GM23338 (cell line): Measurements from ENCODE around the gene FMO2. TPM values are rescaled to one million over a fixed set of nuclear protein-coding genes. Genes with fewer than 3 reads are reported as not detected.

Source experiments
- ATAC-seq: fragments of 200-7000 bp; cut with Tn5 transposase; 3 replicates; pipeline ENCODE4 v1.9.1; 2020
- DNase-seq: peaks from one replicate; pipeline ENCODE4 v3.0.0-alpha.2; 2015; ENCODE audit warnings: low spot score
- H2AFZ ChIP-seq: fragments of 200-600 bp; sonication (generic); 2 replicates; pipeline ENCODE4 v1.8.0; 2016; ENCODE audit warnings: antibody characterized with exemption, mild to moderate bottlenecking, moderate library complexity
- H3F3A ChIP-seq: fragments of 200-600 bp; sonication (generic); replicated peaks from 2 replicates; pipeline ENCODE4 v1.8.0; 2017; ENCODE audit warnings: antibody characterized with exemption, mixed run types, low read depth
- H3K27ac ChIP-seq: fragments of 200-600 bp; sonication (generic); 2 replicates; pipeline ENCODE4 v1.6.1; 2016; ENCODE audit warnings: low read depth
- H3K27me3 ChIP-seq: fragments of 200-600 bp; sonication (generic); 2 replicates; pipeline ENCODE4 v1.8.0; 2016; ENCODE audit warnings: mild to moderate bottlenecking, mixed run types, moderate library complexity; ENCODE audit not compliant: insufficient read depth
- H3K36me3 ChIP-seq: fragments of 200-600 bp; sonication (generic); 2 replicates; pipeline ENCODE4 v1.8.0; 2016; ENCODE audit warnings: mild to moderate bottlenecking; ENCODE audit not compliant: insufficient read depth
- H3K4me1 ChIP-seq: fragments of 200-600 bp; sonication (generic); 2 replicates; pipeline ENCODE4 v1.8.0; 2016; ENCODE audit warnings: mild to moderate bottlenecking, moderate library complexity; ENCODE audit not compliant: insufficient read depth
- H3K4me2 ChIP-seq: fragments of 200-600 bp; sonication (generic); 2 replicates; pipeline ENCODE4 v1.7.1; 2017; ENCODE audit warnings: mixed run types
- H3K4me3 ChIP-seq: fragments of 200-600 bp; sonication (generic); 2 replicates; pipeline ENCODE4 v1.6.1; 2016; ENCODE audit warnings: mixed run types
- H3K79me2 ChIP-seq: fragments of 200-600 bp; sonication (generic); replicated peaks from 2 replicates; pipeline ENCODE4 v1.8.0; 2017; ENCODE audit warnings: mild to moderate bottlenecking; ENCODE audit not compliant: insufficient read depth
- H3K9me2 ChIP-seq: fragments of 200-600 bp; sonication (generic); 2 replicates; pipeline ENCODE4 v1.8.0; 2017; ENCODE audit not compliant: insufficient read depth
- H4K20me1 ChIP-seq: fragments of 200-600 bp; sonication (generic); replicated peaks from 2 replicates; pipeline ENCODE4 v1.8.0; 2017; ENCODE audit warnings: mild to moderate bottlenecking; ENCODE audit not compliant: insufficient read depth
- H3K27ac Mint-ChIP-seq: 2 replicates; pipeline ENCODE4 v1.8.0; 2020; ENCODE audit warnings: inconsistent platforms, mild to moderate bottlenecking, moderate library complexity, mixed read lengths
- H3K27me3 Mint-ChIP-seq: 3 replicates; pipeline ENCODE4 v1.8.0; 2022; ENCODE audit warnings: low read depth, mild to moderate bottlenecking, moderate library complexity, mixed read lengths, inconsistent platforms; ENCODE audit not compliant: insufficient read depth, poor library complexity
- H3K36me3 Mint-ChIP-seq: 3 replicates; pipeline ENCODE4 v1.8.0; 2021; ENCODE audit warnings: low read depth, mild to moderate bottlenecking, inconsistent platforms, moderate library complexity, mixed read lengths
- H3K4me1 Mint-ChIP-seq: 3 replicates; pipeline ENCODE4 v1.8.0; 2020; ENCODE audit warnings: mild to moderate bottlenecking, inconsistent platforms, mixed read lengths
- H3K4me3 Mint-ChIP-seq: 3 replicates; pipeline ENCODE4 v1.8.0; 2021; ENCODE audit warnings: moderate library complexity, mild to moderate bottlenecking, inconsistent platforms, mixed read lengths
- H3K9me3 Mint-ChIP-seq: 3 replicates; pipeline ENCODE4 v1.8.0; 2020; ENCODE audit warnings: moderate library complexity, mild to moderate bottlenecking, inconsistent platforms, mixed read lengths
- CTCF ChIP-seq, 2 experiments: fragments of 200-600 bp in 1 of 2; sonication (generic) in 1 of 2; conservative IDR thresholded peaks; 2 replicates each; pipeline versions ENCODE4 v1.5.1 to v1.6.1; 2016 to 2017; ENCODE audit warnings: antibody characterized with exemption in 2 of 2, low read depth in 2 of 2, mild to moderate bottlenecking in 2 of 2, moderate library complexity in 1 of 2
- ETS1 ChIP-seq: IDR thresholded peaks from 2 replicates; pipeline ENCODE4 v1.6.1; 2016; ENCODE audit warnings: antibody characterized with exemption
- EZH2 ChIP-seq: fragments of 200-600 bp; sonication (generic); IDR thresholded peaks from one replicate; pipeline ENCODE4 v1.8.0; 2017; ENCODE audit warnings: antibody characterized with exemption, mild to moderate bottlenecking, low read depth; ENCODE audit not compliant: unreplicated experiment
- EZH2phosphoT487 ChIP-seq: fragments of 200-600 bp; sonication (generic); IDR thresholded peaks from one replicate; pipeline ENCODE4 v1.8.1; 2018; ENCODE audit warnings: antibody characterized with exemption; ENCODE audit not compliant: unreplicated experiment
- JUNB ChIP-seq: IDR thresholded peaks from one replicate; pipeline ENCODE4 v1.6.1; 2016; ENCODE audit warnings: antibody characterized with exemption; ENCODE audit not compliant: unreplicated experiment
- NANOG ChIP-seq: IDR thresholded peaks from 2 replicates; pipeline ENCODE4 v1.6.1; 2016; ENCODE audit warnings: antibody characterized with exemption, borderline replicate concordance
- REST ChIP-seq: IDR thresholded peaks from one replicate; pipeline ENCODE4 v1.6.1; 2018; ENCODE audit warnings: antibody characterized with exemption; ENCODE audit not compliant: unreplicated experiment
- STAT1 ChIP-seq: IDR thresholded peaks from one replicate; pipeline ENCODE4 v1.6.1; 2016; ENCODE audit warnings: antibody characterized with exemption; ENCODE audit not compliant: unreplicated experiment
- ZNF114 ChIP-seq: fragments of 250-450 bp; sonication (Bioruptor Pico); IDR thresholded peaks from 2 replicates; pipeline ENCODE4 v1.5.0; 2020; ENCODE audit warnings: mild to moderate bottlenecking, moderate library complexity
- ZNF331 ChIP-seq: fragments of 250-450 bp; sonication (Bioruptor Pico); IDR thresholded peaks from 2 replicates; pipeline ENCODE4 v1.5.0; 2020; ENCODE audit warnings: low read depth, mild to moderate bottlenecking, moderate library complexity
- polyA plus RNA-seq: library from polyadenylated mRNA; unstranded; fragments of >200 nt; fragmentation: Nextera tagmentation; extraction: Ambion mirVana; gene quantifications from 2 replicates; pipeline ENCODE4 v1.2.1, GENCODE V29; 2016
- total RNA-seq: library from RNA; depleted of rRNA; stranded (reverse); fragments of >200 nt; shearing (Covaris generic); gene quantifications from 2 replicates; pipeline ENCODE4 v1.2.3, GENCODE V29; 2014

The FMO2 gene
- total and polyA plus RNA-seq, 2 experiments from 2014 or later, result 0.31 TPM; not detected in 1

GRCh38 chr1:171160639-171161354 is 24.3 kb upstream of the FMO2 start:
- Mint-ChIP-seq H3K4me3 (no peak overlapping the region), H3K36me3 (no peaks in the 10 kb centered on the region), H3K27ac (peak overlapping the region; percentile 5; the same call in 1 of the 2 replicates), H3K4me1 (peaks cover 11% of the 10 kb centered on the region), H3K9me3 (no peaks in the 10 kb centered on the region), H3K27me3 (no peaks in the 10 kb centered on the region)
- no peaks in the 10 kb centered on the region for H3K27me3 ChIP-seq
- no peaks in the 10 kb centered on the region for H3K36me3 ChIP-seq
- ATAC-seq, result peak; percentile 34; the same call in 1 of the 3 replicates
- H2AFZ ChIP-seq, result no peak overlapping the region
- peak; percentile 14 for DNase-seq
- H3K9me2 ChIP-seq, result no peaks in the 10 kb centered on the region
- no peak overlapping the region for H3K27ac ChIP-seq
- H3K79me2 ChIP-seq, result no peaks in the 10 kb centered on the region
- peaks cover 13% of the 10 kb centered on the region; the same call in 1 of the 2 replicates for H3K4me1 ChIP-seq
- H3F3A ChIP-seq, result no peaks in the 10 kb centered on the region
- no peaks in the 10 kb centered on the region for H4K20me1 ChIP-seq
- no peak overlapping the region for H3K4me3 ChIP-seq
- TF ChIP-seq CTCF (conservative IDR thresholded peaks at IDR 0.05; ENCODE audit: low read depth in 2 of 2), result no peak
- TF ChIP-seq STAT1, result no peak
- no peak for TF ChIP-seq EZH2phosphoT487
- no peak for TF ChIP-seq REST
- no peak for TF ChIP-seq ZNF114 (CRISPR knock-in tag)
- no peak for TF ChIP-seq EZH2
- no peak for TF ChIP-seq ZNF331
- no peak for TF ChIP-seq JUNB
- no peak for TF ChIP-seq ETS1
- no peak for TF ChIP-seq NANOG
- H3K4me2 ChIP-seq, result no peak overlapping the region
